Raji (cell line): ENCODE results near the gene TRIM72.

Source experiments
- POLR2A ChIP-seq: IDR thresholded peaks from 2 replicates; pipeline ENCODE4 v1.6.1; 2011; ENCODE audit warnings: low read depth, low read length, control low read depth; ENCODE audit not compliant: insufficient read depth

TRIM72 gene

GRCh38 chr16:31200821-31201568 lies 12.9 kb upstream of the TRIM72 start:
- TF ChIP-seq POLR2A: no peak

DNA sequence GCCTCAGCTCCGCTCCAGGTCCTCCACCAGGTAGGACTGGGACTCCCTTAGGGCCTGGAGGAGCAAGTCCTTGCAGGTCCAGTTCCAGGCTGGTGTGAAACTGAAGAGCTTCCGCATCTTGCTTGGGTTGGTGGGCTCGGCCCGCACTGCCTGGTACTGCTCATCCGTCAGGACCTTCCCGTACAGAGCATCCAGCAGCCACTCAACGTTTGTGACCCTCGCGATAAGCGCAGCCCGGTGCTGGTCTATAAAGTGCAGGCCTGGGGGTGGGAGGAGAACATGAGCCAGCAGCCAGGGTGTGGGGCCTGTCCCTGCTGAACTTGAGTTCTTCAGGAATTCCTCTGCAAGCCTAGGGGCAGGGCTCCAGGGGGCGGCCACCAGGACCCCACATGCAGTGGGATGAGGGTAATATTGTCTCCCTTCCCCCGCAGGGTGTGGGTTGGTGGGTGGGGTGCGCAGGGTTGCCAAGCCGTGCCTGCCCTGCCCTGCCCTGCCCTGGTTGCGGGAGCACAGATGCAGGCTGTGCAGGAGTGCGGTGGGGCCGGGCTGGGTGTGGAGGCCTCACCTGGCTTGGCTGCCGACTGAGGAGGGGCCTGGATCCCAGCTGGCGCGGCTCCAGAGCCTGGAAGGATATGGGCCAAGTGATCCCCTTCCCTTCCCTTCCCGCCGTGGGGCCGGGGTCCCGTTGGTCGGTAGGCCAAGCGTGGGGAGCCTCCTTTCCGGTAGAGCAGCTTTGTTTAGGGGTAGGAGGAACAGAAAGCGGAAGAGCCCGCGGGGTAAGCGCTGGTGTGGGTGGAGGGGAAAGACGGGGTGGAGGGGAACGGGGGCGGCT lies 12.1 kb upstream of the TRIM72 start:
- no peak for TF ChIP-seq POLR2A

DNA sequence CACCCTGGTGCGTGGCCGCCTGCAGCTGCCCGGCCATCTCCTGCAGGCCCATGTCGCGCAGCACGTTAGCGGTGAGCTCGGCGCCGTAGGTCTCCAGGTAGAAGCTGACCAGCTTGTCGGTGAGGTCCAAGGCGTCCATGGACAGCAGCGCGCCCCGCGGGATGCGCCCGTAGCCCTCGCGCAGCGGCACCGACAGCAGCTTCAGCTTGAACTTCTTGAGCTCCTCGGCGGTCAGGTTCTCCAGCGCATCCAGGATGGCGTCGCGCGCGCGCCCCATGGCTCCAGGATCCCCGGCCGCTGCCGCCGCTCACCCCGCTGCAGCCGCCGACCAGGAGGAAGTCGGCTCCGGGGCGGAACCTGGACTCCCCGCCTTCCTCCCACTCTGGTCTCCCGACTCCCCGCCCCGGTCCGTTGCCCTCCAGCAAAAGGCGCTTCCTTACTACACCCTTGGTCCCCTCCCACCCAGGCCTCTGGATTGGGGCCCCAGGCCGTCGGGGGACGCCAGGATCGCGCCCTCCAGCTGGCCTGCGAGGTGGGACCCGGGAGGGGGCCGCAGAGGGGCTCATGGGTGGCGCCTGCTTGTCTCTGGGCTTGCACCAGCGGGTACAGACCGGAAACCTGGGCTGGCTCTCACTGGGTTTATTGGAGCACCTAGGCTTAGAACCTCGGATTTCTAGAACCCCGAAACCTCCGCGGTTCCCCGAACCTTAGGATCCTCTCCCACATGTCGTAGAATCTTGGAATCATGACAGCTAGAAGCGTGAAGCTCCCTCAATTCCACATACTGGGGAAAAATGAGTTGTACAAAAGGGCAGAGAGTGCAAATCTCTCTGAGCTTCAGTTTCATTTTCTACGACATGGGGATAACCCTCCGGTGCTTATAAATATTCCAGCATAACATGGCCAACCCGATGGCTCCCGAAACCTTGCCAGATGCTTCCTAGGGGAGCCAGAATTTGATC lies 11.2 kb upstream of the TRIM72 start, which contains the start of gene PYCARD:
Gene PYCARD, minus strand, starts transcription at position 347 of the 962 bp plus-strand sequence. Its CDS starts 70 bp downstream, at position 277.
- TF ChIP-seq POLR2A: peak; percentile 53

DNA sequence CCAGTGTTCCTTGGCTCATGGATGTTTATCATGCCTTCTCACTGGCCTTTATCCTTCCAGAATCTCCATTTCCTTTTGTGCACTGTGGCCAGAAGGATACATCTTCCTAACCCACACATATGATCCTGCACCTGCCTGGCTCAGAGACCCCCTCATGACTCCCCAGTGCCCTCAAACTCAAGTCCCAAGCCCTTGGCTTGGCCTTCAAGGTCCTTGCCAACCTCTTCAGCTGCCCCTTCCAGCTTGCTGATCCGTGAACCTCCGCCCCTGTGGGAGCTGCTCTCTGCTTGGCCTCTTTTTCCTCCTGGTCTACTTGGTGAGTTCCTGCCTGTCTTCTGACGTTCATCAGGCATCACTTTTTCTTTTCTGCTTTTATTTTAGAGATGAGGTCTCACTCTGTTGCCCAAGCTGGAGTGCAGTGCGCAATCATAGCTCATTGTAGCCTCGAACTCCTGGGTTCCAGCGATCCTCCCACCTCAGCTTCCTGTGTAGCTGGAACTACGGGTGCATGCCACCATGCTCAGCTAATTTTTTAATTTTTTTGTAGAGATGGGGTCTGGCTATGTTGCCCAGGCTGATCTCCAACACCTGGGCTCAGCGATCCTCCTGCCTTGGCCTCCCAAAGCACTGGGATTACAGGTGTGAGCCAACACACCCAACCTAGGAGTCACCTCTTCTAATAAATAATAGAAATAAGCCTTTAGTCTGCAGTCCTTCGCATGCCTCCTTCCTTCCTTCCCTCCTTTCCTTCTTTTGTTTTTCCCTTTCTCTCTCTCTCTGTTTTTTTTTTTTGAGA lies 8.8 kb upstream of the TRIM72 start:
- no peak for TF ChIP-seq POLR2A

DNA sequence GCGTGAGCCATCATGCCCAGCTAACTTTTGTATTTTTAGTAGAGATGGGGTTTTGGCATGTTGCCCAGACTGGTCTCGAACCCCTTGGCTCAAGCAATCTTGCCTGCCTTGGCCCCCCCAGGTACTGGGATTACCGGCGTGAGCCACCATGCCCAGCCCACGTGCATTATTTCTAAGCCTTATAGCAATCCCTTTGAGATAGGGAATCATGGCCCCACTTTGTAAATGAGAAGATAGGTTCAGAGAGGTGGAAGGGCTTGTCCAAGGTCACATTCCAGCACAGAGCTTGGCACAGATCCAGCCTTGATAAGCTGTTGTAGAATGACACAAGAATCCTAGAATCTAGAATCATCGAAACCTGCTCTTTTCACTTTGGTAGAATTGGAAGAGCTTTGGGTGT lies 7.1 kb upstream of the TRIM72 start:
- no peak for TF ChIP-seq POLR2A

- no peak for TF ChIP-seq POLR2A
These were observed 577 bp upstream of the TRIM72 start for GRCh38 chr16:31213342-31213741.

GRCh38 chr16:31214708-31215286 lies 878 bp downstream of the TRIM72 start:
- TF ChIP-seq POLR2A: no peak

- TF ChIP-seq POLR2A: no peak
These were observed 1.6 kb downstream of the TRIM72 start for GRCh38 chr16:31215287-31216162.

DNA sequence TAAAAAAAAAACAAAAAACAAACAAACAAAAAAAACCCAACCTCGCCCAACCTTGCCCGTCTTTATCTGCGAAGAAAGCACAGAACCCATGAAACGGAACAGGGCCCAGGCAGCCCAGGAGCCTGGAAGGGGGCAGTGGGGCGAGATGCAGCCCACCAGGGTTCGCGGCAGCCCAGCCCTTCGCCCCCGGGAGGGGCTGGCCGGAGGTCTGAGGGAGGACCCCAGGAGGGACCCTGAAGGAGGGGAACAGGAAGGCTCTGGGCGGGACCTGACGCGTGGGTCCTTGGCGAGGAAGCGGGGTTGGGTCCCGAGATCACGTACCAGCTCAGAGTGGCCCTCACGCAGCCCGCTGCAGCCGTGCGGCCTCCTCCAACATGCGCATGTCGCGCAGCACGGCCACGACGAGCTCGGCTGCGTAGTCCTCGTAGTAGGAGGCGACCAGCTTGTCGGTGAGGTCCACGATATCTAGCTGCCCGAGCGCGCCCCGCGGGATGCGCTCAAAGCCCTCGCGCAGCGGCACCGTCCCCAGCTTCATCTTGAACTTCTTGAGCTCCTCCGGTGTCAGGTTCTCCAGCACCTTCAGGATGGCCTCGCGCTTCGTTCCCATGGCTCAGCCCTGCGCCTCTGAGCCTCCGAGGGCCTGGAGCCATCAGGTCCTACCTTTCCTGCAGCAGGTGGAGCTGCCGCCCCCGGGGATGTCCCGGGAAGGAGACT lies 2.7 kb downstream of the TRIM72 start, which contains the start of gene PYDC1:
Gene PYDC1, minus strand, starts transcription at position 714 of the 714 bp plus-strand sequence. Its CDS starts 107 bp downstream, at position 607.
- TF ChIP-seq POLR2A: no peak

- no peak for TF ChIP-seq POLR2A
These were observed 3.2 kb downstream of the TRIM72 start for GRCh38 chr16:31217136-31217530.

DNA sequence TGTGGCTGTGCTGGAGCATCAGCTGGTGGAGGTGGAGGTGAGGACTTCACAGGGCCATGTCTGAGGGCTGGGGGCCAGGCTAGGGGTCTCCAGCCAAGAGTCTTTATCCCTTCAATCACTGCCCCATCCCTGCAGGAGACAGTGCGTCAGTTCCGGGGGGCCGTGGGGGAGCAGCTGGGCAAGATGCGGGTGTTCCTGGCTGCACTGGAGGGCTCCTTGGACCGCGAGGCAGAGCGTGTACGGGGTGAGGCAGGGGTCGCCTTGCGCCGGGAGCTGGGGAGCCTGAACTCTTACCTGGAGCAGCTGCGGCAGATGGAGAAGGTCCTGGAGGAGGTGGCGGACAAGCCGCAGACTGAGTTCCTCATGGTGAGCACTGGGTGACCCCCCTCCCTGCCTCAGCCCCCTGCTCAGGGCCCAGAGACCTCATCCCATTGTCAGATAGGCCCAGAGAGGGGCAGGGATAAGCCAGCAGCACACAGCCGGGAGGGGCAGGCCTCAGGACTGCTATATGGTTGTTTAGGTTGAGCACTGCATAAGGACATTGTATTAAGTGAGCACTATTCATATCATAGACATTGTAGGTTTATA lies 5.3 kb downstream of the TRIM72 start:
- TF ChIP-seq POLR2A: no peak

DNA sequence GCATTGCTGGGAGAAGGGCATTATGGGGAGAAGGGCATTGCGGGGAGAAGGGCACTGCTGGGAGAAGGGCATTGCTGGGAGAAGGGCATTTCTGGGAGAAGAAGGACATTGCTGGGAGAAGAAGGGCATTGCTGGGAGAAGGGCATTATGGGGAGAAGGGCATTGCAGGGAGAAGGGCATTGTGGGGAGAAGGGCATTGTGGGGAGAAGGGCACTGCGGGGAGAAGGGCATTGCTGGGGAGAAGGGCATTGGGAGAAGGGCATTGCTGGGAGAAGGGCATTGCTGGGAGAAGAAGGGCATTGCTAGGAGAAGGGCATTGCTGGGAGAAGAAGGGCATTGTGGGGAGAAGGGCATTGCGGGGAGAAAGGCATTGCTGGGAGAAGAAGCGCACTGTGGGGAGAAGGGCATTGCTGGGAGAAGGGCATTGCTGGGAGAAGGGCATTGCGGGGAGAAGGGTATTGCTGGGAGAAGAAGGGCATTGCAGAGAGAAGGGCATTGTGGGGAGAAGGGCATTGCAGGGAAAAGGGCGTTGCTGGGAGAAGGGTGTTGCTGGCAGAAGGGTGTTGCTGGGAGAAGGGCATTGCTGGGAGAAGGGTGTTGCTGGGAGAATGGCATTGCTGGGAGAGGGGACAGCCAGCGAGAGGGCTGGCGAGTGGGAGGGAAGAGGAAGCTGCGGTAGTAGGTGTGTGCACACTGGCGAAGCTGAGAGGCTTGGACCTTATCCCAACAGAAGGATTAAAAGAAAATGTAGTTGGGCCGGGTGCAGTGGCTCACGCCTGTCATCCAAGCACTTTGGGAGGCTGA lies 7.6 kb downstream of the TRIM72 start:
- TF ChIP-seq POLR2A: no peak
